IMR-90 (cell line): Measurements from ENCODE around the gene CHMP4B. TPM values are rescaled to one million over a fixed set of nuclear protein-coding genes. Genes with fewer than 3 reads are reported as not detected.

ENCODE experiments used
- ATAC-seq: fragments of 200-7000 bp; cut with Tn5 transposase; 2 replicates; pipeline ENCODE4 v1.9.1; 2020; ENCODE audit warnings: low read depth, mild to moderate bottlenecking, moderate library complexity
- BruUV-seq: library from RNA; stranded (reverse); fragments of 400-500 nt; replicated peaks from 2 replicates; lab custom pipeline; 2021; lab: Mats Ljungman, UMichigan
- CTCF ChIA-PET: fragments of 300-600 bp; formaldehyde crosslinking; extraction: SDS; loops from one replicate; lab custom pipeline; 2021; ENCODE audit warnings: antibody characterized with exemption; lab: Yijun Ruan, JAX
- POLR2A ChIA-PET: fragments of 300-600 bp; sonication (Branson Sonifier 250); formaldehyde crosslinking; loops from one replicate; lab custom pipeline; 2022; ENCODE audit warnings: antibody characterized with exemption; ENCODE audit not compliant: unreplicated experiment; lab: Charles Lee
- DNase-seq: peaks from one replicate; pipeline ENCODE4 v3.0.0; 2013
- H2AFZ ChIP-seq: replicated peaks from 2 replicates; pipeline ENCODE3; 2013; ENCODE audit warnings: low read length, mild to moderate bottlenecking; ENCODE audit not compliant: poor library complexity
- H2AK5ac ChIP-seq: 2 replicates; pipeline ENCODE4 v1.6.1; 2013; ENCODE audit warnings: low read depth, low read length, inconsistent platforms
- H2AK9ac ChIP-seq: replicated peaks from 2 replicates; pipeline ENCODE3; 2013; ENCODE audit warnings: mild to moderate bottlenecking, low read depth, low read length, moderate library complexity; ENCODE audit not compliant: poor library complexity
- H2BK120ac ChIP-seq: 2 replicates; pipeline ENCODE4 v1.6.1; 2013; ENCODE audit warnings: low read depth, low read length, inconsistent platforms
- H2BK15ac ChIP-seq: 3 replicates; pipeline ENCODE4 v1.6.1; 2013; ENCODE audit warnings: low read depth, low read length, inconsistent platforms
- H2BK20ac ChIP-seq: 2 replicates; pipeline ENCODE4 v1.6.1; 2013; ENCODE audit warnings: low read depth, mild to moderate bottlenecking, inconsistent platforms, low read length, moderate library complexity
- H2BK5ac ChIP-seq: 2 replicates; pipeline ENCODE4 v1.6.1; 2013; ENCODE audit warnings: mild to moderate bottlenecking, low read depth, low read length, inconsistent platforms; ENCODE audit not compliant: poor library complexity, severe bottlenecking
- H3K14ac ChIP-seq: replicated peaks from 2 replicates; pipeline ENCODE4 v1.6.1; 2013; ENCODE audit warnings: low read depth, low read length, inconsistent platforms
- H3K18ac ChIP-seq: 2 replicates; pipeline ENCODE4 v1.6.1; 2013; ENCODE audit warnings: low read depth, low read length, control low read depth
- H3K23ac ChIP-seq: 2 replicates; pipeline ENCODE4 v1.6.1; 2013; ENCODE audit warnings: low read depth, low read length, inconsistent platforms
- H3K27ac ChIP-seq: 2 replicates; pipeline ENCODE4 v1.5.1; 2013; ENCODE audit warnings: mild to moderate bottlenecking, control low read depth, low read length; ENCODE audit not compliant: insufficient read depth
- H3K27me3 ChIP-seq: 2 replicates; pipeline ENCODE4 v1.6.1; 2013; ENCODE audit warnings: low read length; ENCODE audit not compliant: control insufficient read depth, insufficient read depth
- H3K36me3 ChIP-seq: 2 replicates; pipeline ENCODE4 v1.6.1; 2013; ENCODE audit warnings: low read length, mixed read lengths; ENCODE audit not compliant: control insufficient read depth, insufficient read depth
- H3K4ac ChIP-seq: 2 replicates; pipeline ENCODE4 v1.6.1; 2013; ENCODE audit warnings: low read depth, low read length, inconsistent platforms
- H3K4me1 ChIP-seq: 2 replicates; pipeline ENCODE4 v1.6.1; 2013; ENCODE audit warnings: low read length, mixed read lengths; ENCODE audit not compliant: control insufficient read depth, insufficient read depth
- H3K4me2 ChIP-seq: 2 replicates; pipeline ENCODE4 v1.6.1; 2013; ENCODE audit warnings: low read depth, mild to moderate bottlenecking, control low read depth, low read length, moderate library complexity
- H3K4me3 ChIP-seq: 2 replicates; pipeline ENCODE4 v1.5.1; 2013; ENCODE audit warnings: low read depth, mild to moderate bottlenecking, control low read depth, low read length, moderate library complexity; ENCODE audit not compliant: insufficient read depth
- H3K56ac ChIP-seq: 2 replicates; pipeline ENCODE4 v1.6.1; 2013; ENCODE audit warnings: low read length, inconsistent platforms; ENCODE audit not compliant: insufficient read depth; ENCODE audit errors: extremely low read depth
- H3K79me1 ChIP-seq, 2 experiments: 2 replicates each; pipeline ENCODE4 v1.6.1; 2013; ENCODE audit warnings: low read length in 2 of 2, inconsistent platforms in 1 of 2, low read depth in 1 of 2
- H3K9ac ChIP-seq: 2 replicates; pipeline ENCODE4 v1.6.1; 2013; ENCODE audit warnings: low read depth, low read length, control low read depth
- H3K9me1 ChIP-seq: 2 replicates; pipeline ENCODE4 v1.6.1; 2013; ENCODE audit warnings: low read length, inconsistent platforms; ENCODE audit not compliant: insufficient read depth
- H3K9me3 ChIP-seq: 2 replicates; pipeline ENCODE4 v1.6.1; 2013; ENCODE audit warnings: low read length; ENCODE audit not compliant: control insufficient read depth, insufficient read depth
- H4K20me1 ChIP-seq: 2 replicates; pipeline ENCODE4 v1.6.1; 2013; ENCODE audit warnings: low read length, inconsistent platforms; ENCODE audit not compliant: insufficient read depth
- H4K5ac ChIP-seq: 2 replicates; pipeline ENCODE4 v1.6.1; 2013; ENCODE audit warnings: mild to moderate bottlenecking, low read depth, low read length, control low read depth
- H4K8ac ChIP-seq, 2 experiments: 2 replicates each; pipeline ENCODE4 v1.6.1; 2013; ENCODE audit warnings: low read depth in 2 of 2, low read length in 2 of 2, control low read depth in 1 of 2, inconsistent platforms in 1 of 2
- H4K91ac ChIP-seq: 2 replicates; pipeline ENCODE4 v1.6.1; 2013; ENCODE audit warnings: low read depth, low read length, inconsistent platforms; ENCODE audit not compliant: insufficient read depth
- BHLHE40 ChIP-seq: fragments of 150-350 bp; IDR thresholded peaks from 2 replicates; pipeline ENCODE4 v1.6.1; 2016; ENCODE audit warnings: mild to moderate bottlenecking, low read depth, low read length
- CEBPB ChIP-seq: IDR thresholded peaks from 2 replicates; pipeline ENCODE4 v1.6.1; 2012; ENCODE audit warnings: low read depth, low read length, improper control_type of control experiment
- CHD1 ChIP-seq: IDR thresholded peaks from 2 replicates; pipeline ENCODE4 v1.6.1; 2012; ENCODE audit warnings: low read depth, low read length, improper control_type of control experiment
- CTCF ChIP-seq: conservative IDR thresholded peaks from 2 replicates; pipeline ENCODE4 v1.5.1; 2012; ENCODE audit warnings: mild to moderate bottlenecking, low read depth, low read length, improper control_type of control experiment
- ELK1 ChIP-seq: fragments of 150-350 bp; IDR thresholded peaks from 2 replicates; pipeline ENCODE4 v1.6.1; 2016; ENCODE audit warnings: low read depth, mild to moderate bottlenecking, low read length, moderate library complexity, borderline replicate concordance
- FOS ChIP-seq: fragments of 150-350 bp; IDR thresholded peaks from 2 replicates; pipeline ENCODE4 v1.6.1; 2016; ENCODE audit warnings: low read depth, low read length
- MAFK ChIP-seq: IDR thresholded peaks from 2 replicates; pipeline ENCODE4 v1.6.1; 2012; ENCODE audit warnings: low read depth, low read length, improper control_type of control experiment
- MAZ ChIP-seq: IDR thresholded peaks from 2 replicates; pipeline ENCODE4 v1.6.1; 2012; ENCODE audit warnings: low read depth, mild to moderate bottlenecking, low read length, improper control_type of control experiment, moderate library complexity, borderline replicate concordance
- MXI1 ChIP-seq: IDR thresholded peaks from 2 replicates; pipeline ENCODE4 v1.6.1; 2012; ENCODE audit warnings: low read depth, mild to moderate bottlenecking, low read length, moderate library complexity, borderline replicate concordance
- NFE2L2 ChIP-seq: fragments of 150-350 bp; IDR thresholded peaks from 2 replicates; pipeline ENCODE4 v1.6.1; 2016; ENCODE audit warnings: low read depth, mild to moderate bottlenecking, low read length
- POLR2A ChIP-seq: IDR thresholded peaks from 2 replicates; pipeline ENCODE4 v1.6.1; 2012; ENCODE audit warnings: mild to moderate bottlenecking, low read depth, low read length
- RAD21 ChIP-seq: IDR thresholded peaks from 2 replicates; pipeline ENCODE4 v1.6.1; 2012; ENCODE audit warnings: low read length, improper control_type of control experiment
- RCOR1 ChIP-seq: IDR thresholded peaks from 2 replicates; pipeline ENCODE4 v1.6.1; 2012; ENCODE audit warnings: mild to moderate bottlenecking, low read length, improper control_type of control experiment; ENCODE audit not compliant: insufficient replicate concordance
- RFX5 ChIP-seq: IDR thresholded peaks from 2 replicates; pipeline ENCODE4 v1.8.0; 2012; ENCODE audit warnings: low read depth, mild to moderate bottlenecking, low read length, moderate library complexity
- SMC3 ChIP-seq: fragments of 150-350 bp; IDR thresholded peaks from 2 replicates; pipeline ENCODE4 v1.6.1; 2016; ENCODE audit warnings: low read depth, mild to moderate bottlenecking, antibody characterized with exemption, low read length, moderate library complexity
- USF2 ChIP-seq: fragments of 150-350 bp; IDR thresholded peaks from 2 replicates; pipeline ENCODE4 v1.6.1; 2017; ENCODE audit warnings: mild to moderate bottlenecking, antibody characterized with exemption, low read length, low read depth
- WGBS, 2 experiments: methylation state at CpG; one replicate each; pipeline versions ENCODE4 v1.1.5 to v1.1.7; 2013; ENCODE audit warnings: missing lambda C conversion rate in 2 of 2; ENCODE audit not compliant: insufficient read length in 1 of 2; ENCODE audit errors: extremely low coverage in 2 of 2; 5-methylcytosine and 5-hydroxymethylcytosine counted together
- dilution Hi-C: fragments of 300-500 bp; cut with HindIII; formaldehyde crosslinking; loops from one replicate; pipeline ENCODE4 v1.14.3; 2018; ENCODE audit warnings: low sequenced_read_pairs; ENCODE audit not compliant: unreplicated experiment
- in situ Hi-C: fragments of 300-500 bp; cut with MboI; formaldehyde crosslinking; loops from 3 replicates; pipeline ENCODE4 v1.14.3; 2019; ENCODE audit warnings: low sequenced_read_pairs, inconsistent platforms, mixed read lengths
- intact Hi-C: fragments of 100-400 bp; cut with micrococcal nuclease; formaldehyde crosslinking; loops from 2 replicates; pipeline ENCODE4 v1.10.0; 2022
- polyA plus RNA-seq, 3 experiments: library from polyadenylated mRNA; depleted of rRNA; stranded (reverse); fragments of >200 nt; gene quantifications; 2 replicates each; pipeline ENCODE4 v1.2.3, GENCODE V29; 2012; ENCODE audit warnings: low replicate concordance in 1 of 3
- total RNA-seq: library from RNA; depleted of rRNA; stranded (reverse); fragments of >200 nt; gene quantifications from 2 replicates; pipeline ENCODE4 v1.2.3, GENCODE V29; 2012

The CHMP4B gene
- total and polyA plus RNA-seq, 2 of the 4 experiments (the other 2 are of a cell fraction): 30.3 to 94.8 TPM

GRCh38 chr20:33815671-33816070 is 4.5 kb downstream of the CHMP4B start:
- Histone ChIP-seq H3K18ac (no peak overlapping the region), H2BK15ac (no peak overlapping the region), H3K27me3 (no peaks in the 10 kb centered on the region), H3K9me3 (no peaks in the 10 kb centered on the region), H3K79me1 (peaks cover 36 to 86% of the 10 kb centered on the region in 2 experiments), H3K56ac (no peak overlapping the region), H4K8ac (no peak overlapping the region), H3K23ac (no peak overlapping the region; the same call in 1 of the 2 replicates), H2AFZ (no peak overlapping the region), H3K4me2 (no peak overlapping the region), H4K20me1 (peaks cover 88% of the 10 kb centered on the region), H4K5ac (no peak overlapping the region), H3K9me1 (peaks cover 37% of the 10 kb centered on the region), H2BK5ac (no peak overlapping the region), H2BK120ac (no peak overlapping the region), H2AK5ac (no peak overlapping the region), H2BK20ac (no peak overlapping the region), H3K4me3 (no peak overlapping the region), H3K27ac (no peak overlapping the region), H2AK9ac (no peak overlapping the region), H3K36me3 (peaks cover 3% of the 10 kb centered on the region), H3K14ac (no peak overlapping the region), H3K4ac (no peak overlapping the region), H3K4me1 (peaks cover 9% of the 10 kb centered on the region), H4K91ac (no peak overlapping the region), H3K9ac (no peak overlapping the region)
- ChIA-PET CTCF (no interaction called here), POLR2A (no interaction called here)
- no TSS peak for BruUV-seq
- ATAC-seq: no peak
- in situ Hi-C loops: no loop called here
- TF ChIP-seq RFX5 (no peak), ELK1 (no peak), MXI1 (no peak), CHD1 (no peak), RAD21 (no peak), USF2 (no peak), RCOR1 (no peak), BHLHE40 (no peak), FOS (no peak), SMC3 (no peak), CEBPB (no peak), POLR2A (no peak), MAFK (no peak), CTCF (no peak), NFE2L2 (no peak), MAZ (no peak)
- DNase-seq: no peak
- dilution Hi-C loops: no loop called here
- WGBS, 2 experiments: 90% methylated on average over 2 of the region's 3 CpGs; no CpG with 5 or more reads in 1 of the 2 experiments
- intact Hi-C loops: loop anchor here (10.0 kb wide), 1 partner anchor 151 kb away; the partner anchor contains the start of genes ACTL10 and C20orf144
